ENCODE results near the gene CRISP3.
"Not testable (repeated sequence)": the region's sequence is repeated elsewhere in the genome, so short reads cannot be mapped to it uniquely, and the experiment has no call there.

CRISP3 gene

GRCh38 chr6:49732781-49733180 lies 11.4 kb downstream of the CRISP3 start:
- Histone ChIP-seq H3K9me3 (no peaks in the 10 kb centered on the region), H3K4me3 (no peak overlapping the region), H3K36me3 (replicated peaks) (no peaks in the 10 kb centered on the region), H3K27me3 (ENCODE audit: low read depth) (peaks cover 2% of the 10 kb centered on the region; the same call in 1 of the 2 replicates), H3K4me1 (no peaks in the 10 kb centered on the region)
- DNase-seq (ENCODE audit: low spot score in 2 of 2), result no peak
- in situ Hi-C loops (cut with MboI; ENCODE audit: low sequenced_read_pairs), result no loop called here

GRCh38 chr6:49730251-49730650 lies 13.9 kb downstream of the CRISP3 start:
- Histone ChIP-seq H3K27me3 (ENCODE audit: low read depth) (peaks cover 2% of the 10 kb centered on the region; the same call in 1 of the 2 replicates), H3K9me3 (no peaks in the 10 kb centered on the region), H3K4me3 (no peak overlapping the region), H3K36me3 (replicated peaks) (no peaks in the 10 kb centered on the region), H3K4me1 (no peaks in the 10 kb centered on the region)
- no peak for DNase-seq (ENCODE audit: low spot score in 2 of 2)
- in situ Hi-C loops (cut with MboI; ENCODE audit: low sequenced_read_pairs), result no loop called here

GRCh38 chr6:49723917-49724316 lies 20.3 kb downstream of the CRISP3 start:
- in situ Hi-C loops (cut with MboI; ENCODE audit: low sequenced_read_pairs), result not testable (repeated sequence)

GRCh38 chr6:49721297-49721696 lies 22.9 kb downstream of the CRISP3 start:
- in situ Hi-C loops (cut with MboI; ENCODE audit: low sequenced_read_pairs), result no loop called here
- no peak overlapping the region for H3K4me3 ChIP-seq
- no peak for DNase-seq (ENCODE audit: low spot score in 2 of 2)
- no peaks in the 10 kb centered on the region for H3K27me3 ChIP-seq (ENCODE audit: low read depth)
- H3K9me3 ChIP-seq, result no peaks in the 10 kb centered on the region
- no peaks in the 10 kb centered on the region for H3K4me1 ChIP-seq
- H3K36me3 ChIP-seq (replicated peaks), result no peaks in the 10 kb centered on the region

More at GRCh38 chr6:49723917-49724316, 20.3 kb downstream of the CRISP3 start:
- H3K36me3 ChIP-seq (replicated peaks); H3K4me3 ChIP-seq; H3K4me1 ChIP-seq; H3K27me3 ChIP-seq (ENCODE audit: low read depth); H3K9me3 ChIP-seq; DNase-seq (ENCODE audit: low spot score in 2 of 2): not testable (repeated sequence)

GRCh38 chr6:49720372-49720771 lies 23.8 kb downstream of the CRISP3 start:
- no peak overlapping the region for H3K4me3 ChIP-seq
- H3K4me1 ChIP-seq, result no peaks in the 10 kb centered on the region
- H3K36me3 ChIP-seq (replicated peaks), result no peaks in the 10 kb centered on the region
- DNase-seq (ENCODE audit: low spot score in 2 of 2), result no peak
- in situ Hi-C loops (cut with MboI; ENCODE audit: low sequenced_read_pairs), result no loop called here
- no peaks in the 10 kb centered on the region for H3K27me3 ChIP-seq (ENCODE audit: low read depth)
- H3K9me3 ChIP-seq, result no peaks in the 10 kb centered on the region

- Histone ChIP-seq H3K9me3 (no peaks in the 10 kb centered on the region), H3K27me3 (ENCODE audit: low read depth) (no peaks in the 10 kb centered on the region), H3K4me3 (no peak within 1 kb of the TSS), H3K4me1 (no peaks in the 10 kb centered on the region), H3K36me3 (replicated peaks) (no peaks in the 10 kb centered on the region)
- in situ Hi-C loops (cut with MboI; ENCODE audit: low sequenced_read_pairs), result no loop called here
- DNase-seq (ENCODE audit: low spot score in 2 of 2), result no peak
Observed at GRCh38 chr6:49713346-49713745, 30.8 kb downstream of the CRISP3 start, which contains the start of gene CRISP2. Gene CRISP2, minus strand, starts transcription at chr6:49713543. Its CDS starts 4,347 bp downstream, at chr6:49709196.

GRCh38 chr6:49698478-49698877 lies 45.7 kb downstream of the CRISP3 start:
- no peaks in the 10 kb centered on the region for H3K4me1 ChIP-seq
- H3K27me3 ChIP-seq (ENCODE audit: low read depth), result no peaks in the 10 kb centered on the region
- DNase-seq (ENCODE audit: low spot score in 2 of 2), result no peak
- in situ Hi-C loops (cut with MboI; ENCODE audit: low sequenced_read_pairs), result no loop called here
- no peaks in the 10 kb centered on the region for H3K36me3 ChIP-seq (replicated peaks)
- H3K4me3 ChIP-seq, result no peak overlapping the region
- H3K9me3 ChIP-seq, result no peaks in the 10 kb centered on the region; the same call in 1 of the 2 replicates

- Histone ChIP-seq H3K36me3 (replicated peaks) (no peaks in the 10 kb centered on the region), H3K4me3 (no peak overlapping the region), H3K27me3 (ENCODE audit: low read depth) (no peaks in the 10 kb centered on the region), H3K9me3 (no peaks in the 10 kb centered on the region), H3K4me1 (no peaks in the 10 kb centered on the region)
- in situ Hi-C loops (cut with MboI; ENCODE audit: low sequenced_read_pairs), result no loop called here
- DNase-seq (ENCODE audit: low spot score in 2 of 2), result no peak
Observed at GRCh38 chr6:49693512-49693911, 50.7 kb downstream of the CRISP3 start.

GRCh38 chr6:49692534-49692933 lies 51.7 kb downstream of the CRISP3 start:
- in situ Hi-C loops (cut with MboI; ENCODE audit: low sequenced_read_pairs), result no loop called here
- no peaks in the 10 kb centered on the region for H3K27me3 ChIP-seq (ENCODE audit: low read depth)
- H3K9me3 ChIP-seq, result no peaks in the 10 kb centered on the region

More at GRCh38 chr6:49692534-49692933, 51.7 kb downstream of the CRISP3 start:
- no peak for DNase-seq (ENCODE audit: low spot score in 2 of 2)
- Histone ChIP-seq H3K36me3 (replicated peaks) (no peaks in the 10 kb centered on the region), H3K4me3 (no peak overlapping the region), H3K4me1 (no peaks in the 10 kb centered on the region)

Data from HAP-1 (cell line).